GM23338 (cell line): Measurements from ENCODE around the gene SERGEF. TPM values are rescaled to one million over a fixed set of nuclear protein-coding genes. Genes with fewer than 3 reads are reported as not detected.

Experiments used
- ATAC-seq: fragments of 200-7000 bp; cut with Tn5 transposase; 3 replicates; pipeline ENCODE4 v1.9.1; 2020
- DNase-seq: peaks from one replicate; pipeline ENCODE4 v3.0.0-alpha.2; 2015; ENCODE audit warnings: low spot score
- H2AFZ ChIP-seq: fragments of 200-600 bp; sonication (generic); 2 replicates; pipeline ENCODE4 v1.8.0; 2016; ENCODE audit warnings: antibody characterized with exemption, mild to moderate bottlenecking, moderate library complexity
- H3F3A ChIP-seq: fragments of 200-600 bp; sonication (generic); replicated peaks from 2 replicates; pipeline ENCODE4 v1.8.0; 2017; ENCODE audit warnings: antibody characterized with exemption, mixed run types, low read depth
- H3K27ac ChIP-seq: fragments of 200-600 bp; sonication (generic); 2 replicates; pipeline ENCODE4 v1.6.1; 2016; ENCODE audit warnings: low read depth
- H3K27me3 ChIP-seq: fragments of 200-600 bp; sonication (generic); 2 replicates; pipeline ENCODE4 v1.8.0; 2016; ENCODE audit warnings: mild to moderate bottlenecking, mixed run types, moderate library complexity; ENCODE audit not compliant: insufficient read depth
- H3K36me3 ChIP-seq: fragments of 200-600 bp; sonication (generic); 2 replicates; pipeline ENCODE4 v1.8.0; 2016; ENCODE audit warnings: mild to moderate bottlenecking; ENCODE audit not compliant: insufficient read depth
- H3K4me1 ChIP-seq: fragments of 200-600 bp; sonication (generic); 2 replicates; pipeline ENCODE4 v1.8.0; 2016; ENCODE audit warnings: mild to moderate bottlenecking, moderate library complexity; ENCODE audit not compliant: insufficient read depth
- H3K4me2 ChIP-seq: fragments of 200-600 bp; sonication (generic); 2 replicates; pipeline ENCODE4 v1.7.1; 2017; ENCODE audit warnings: mixed run types
- H3K4me3 ChIP-seq: fragments of 200-600 bp; sonication (generic); 2 replicates; pipeline ENCODE4 v1.6.1; 2016; ENCODE audit warnings: mixed run types
- H3K79me2 ChIP-seq: fragments of 200-600 bp; sonication (generic); replicated peaks from 2 replicates; pipeline ENCODE4 v1.8.0; 2017; ENCODE audit warnings: mild to moderate bottlenecking; ENCODE audit not compliant: insufficient read depth
- H3K9me2 ChIP-seq: fragments of 200-600 bp; sonication (generic); 2 replicates; pipeline ENCODE4 v1.8.0; 2017; ENCODE audit not compliant: insufficient read depth
- H4K20me1 ChIP-seq: fragments of 200-600 bp; sonication (generic); replicated peaks from 2 replicates; pipeline ENCODE4 v1.8.0; 2017; ENCODE audit warnings: mild to moderate bottlenecking; ENCODE audit not compliant: insufficient read depth
- H3K27ac Mint-ChIP-seq: 2 replicates; pipeline ENCODE4 v1.8.0; 2020; ENCODE audit warnings: inconsistent platforms, mild to moderate bottlenecking, moderate library complexity, mixed read lengths
- H3K27me3 Mint-ChIP-seq: 3 replicates; pipeline ENCODE4 v1.8.0; 2022; ENCODE audit warnings: low read depth, mild to moderate bottlenecking, moderate library complexity, mixed read lengths, inconsistent platforms; ENCODE audit not compliant: insufficient read depth, poor library complexity
- H3K36me3 Mint-ChIP-seq: 3 replicates; pipeline ENCODE4 v1.8.0; 2021; ENCODE audit warnings: low read depth, mild to moderate bottlenecking, inconsistent platforms, moderate library complexity, mixed read lengths
- H3K4me1 Mint-ChIP-seq: 3 replicates; pipeline ENCODE4 v1.8.0; 2020; ENCODE audit warnings: mild to moderate bottlenecking, inconsistent platforms, mixed read lengths
- H3K4me3 Mint-ChIP-seq: 3 replicates; pipeline ENCODE4 v1.8.0; 2021; ENCODE audit warnings: moderate library complexity, mild to moderate bottlenecking, inconsistent platforms, mixed read lengths
- H3K9me3 Mint-ChIP-seq: 3 replicates; pipeline ENCODE4 v1.8.0; 2020; ENCODE audit warnings: moderate library complexity, mild to moderate bottlenecking, inconsistent platforms, mixed read lengths
- CREB1 ChIP-seq: fragments of 250-450 bp; sonication (Bioruptor Pico); IDR thresholded peaks from 2 replicates; pipeline ENCODE4 v1.5.0; 2020; ENCODE audit warnings: low read depth, mild to moderate bottlenecking, moderate library complexity
- EZH2 ChIP-seq: fragments of 200-600 bp; sonication (generic); IDR thresholded peaks from one replicate; pipeline ENCODE4 v1.8.0; 2017; ENCODE audit warnings: antibody characterized with exemption, mild to moderate bottlenecking, low read depth; ENCODE audit not compliant: unreplicated experiment
- EZH2phosphoT487 ChIP-seq: fragments of 200-600 bp; sonication (generic); IDR thresholded peaks from one replicate; pipeline ENCODE4 v1.8.1; 2018; ENCODE audit warnings: antibody characterized with exemption; ENCODE audit not compliant: unreplicated experiment
- JUNB ChIP-seq: IDR thresholded peaks from one replicate; pipeline ENCODE4 v1.6.1; 2016; ENCODE audit warnings: antibody characterized with exemption; ENCODE audit not compliant: unreplicated experiment
- NANOG ChIP-seq: IDR thresholded peaks from 2 replicates; pipeline ENCODE4 v1.6.1; 2016; ENCODE audit warnings: antibody characterized with exemption, borderline replicate concordance
- POLR2AphosphoS5 ChIP-seq: IDR thresholded peaks from 2 replicates; pipeline ENCODE4 v1.6.1; 2016; ENCODE audit warnings: antibody characterized with exemption, low read depth
- STAT1 ChIP-seq: IDR thresholded peaks from one replicate; pipeline ENCODE4 v1.6.1; 2016; ENCODE audit warnings: antibody characterized with exemption; ENCODE audit not compliant: unreplicated experiment
- ZNF114 ChIP-seq: fragments of 250-450 bp; sonication (Bioruptor Pico); IDR thresholded peaks from 2 replicates; pipeline ENCODE4 v1.5.0; 2020; ENCODE audit warnings: mild to moderate bottlenecking, moderate library complexity
- ZNF331 ChIP-seq: fragments of 250-450 bp; sonication (Bioruptor Pico); IDR thresholded peaks from 2 replicates; pipeline ENCODE4 v1.5.0; 2020; ENCODE audit warnings: low read depth, mild to moderate bottlenecking, moderate library complexity
- ZNF462 ChIP-seq: fragments of 250-450 bp; sonication (Bioruptor Pico); IDR thresholded peaks from 2 replicates; pipeline ENCODE4 v1.5.0; 2020; ENCODE audit warnings: mild to moderate bottlenecking, moderate library complexity
- polyA plus RNA-seq: library from polyadenylated mRNA; unstranded; fragments of >200 nt; fragmentation: Nextera tagmentation; extraction: Ambion mirVana; gene quantifications from 2 replicates; pipeline ENCODE4 v1.2.1, GENCODE V29; 2016
- total RNA-seq: library from RNA; depleted of rRNA; stranded (reverse); fragments of >200 nt; shearing (Covaris generic); gene quantifications from 2 replicates; pipeline ENCODE4 v1.2.3, GENCODE V29; 2014
- TF ChIP-seq, protein P1 (sequence below), 2 experiments: fragments of 200-600 bp in 1 of 2; sonication (generic) in 1 of 2; conservative IDR thresholded peaks; 2 replicates each; pipeline versions ENCODE4 v1.5.1 to v1.6.1; 2016 to 2017; ENCODE audit warnings: antibody characterized with exemption in 2 of 2, low read depth in 2 of 2, mild to moderate bottlenecking in 2 of 2, moderate library complexity in 1 of 2
- TF ChIP-seq, protein P2 (sequence below): IDR thresholded peaks from one replicate; pipeline ENCODE4 v1.6.1; 2018; ENCODE audit warnings: antibody characterized with exemption; ENCODE audit not compliant: unreplicated experiment
- TF ChIP-seq, protein P3 (sequence below): IDR thresholded peaks from 2 replicates; pipeline ENCODE4 v1.6.1; 2016; ENCODE audit warnings: antibody characterized with exemption

Gene SERGEF
- total and polyA plus RNA-seq, 2 experiments from 2014 or later: 24.2 to 27.9 TPM

DNA sequence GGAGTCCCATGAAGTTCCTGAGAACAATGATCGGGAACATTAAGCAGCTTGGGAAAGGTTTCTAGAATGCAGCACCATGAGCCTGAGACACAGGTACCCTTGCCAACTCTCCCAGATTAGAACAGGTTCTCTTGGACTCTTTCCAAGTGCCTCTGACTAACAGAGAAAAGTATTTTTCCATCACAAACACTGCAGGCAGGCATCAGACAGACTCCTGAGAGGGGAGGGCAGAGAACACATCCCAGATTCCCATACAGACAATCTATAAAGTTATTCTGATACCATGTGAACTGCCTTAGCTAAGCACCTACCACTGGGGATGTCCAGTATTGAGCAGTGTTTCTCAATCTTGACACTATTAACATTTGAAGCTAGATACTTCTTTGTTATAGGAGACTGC lies 27.3 kb downstream of the SERGEF start:
- no peak overlapping the region for H3K4me2 ChIP-seq
- H3K27ac Mint-ChIP-seq: no peak overlapping the region

More for the DNA sequence above, 27.3 kb downstream of the SERGEF start:
- Histone ChIP-seq H4K20me1 (0 out of 2 replicates have a peak, but pooled peaks cover 6% of the 10 kb centered on the region), H3K27ac (no peak overlapping the region), H2AFZ (no peak overlapping the region), H3K79me2 (no peaks in the 10 kb centered on the region), H3K36me3 (0 out of 2 replicates have a peak, but pooled peaks cover 8% of the 10 kb centered on the region), H3F3A (no peaks in the 10 kb centered on the region), H3K4me3 (no peak overlapping the region), H3K4me1 (no peaks in the 10 kb centered on the region), H3K27me3 (no peaks in the 10 kb centered on the region), H3K9me2 (no peaks in the 10 kb centered on the region)
- Mint-ChIP-seq H3K4me3 (no peak overlapping the region), H3K36me3 (peaks cover 11% of the 10 kb centered on the region; the same call in 2 of the 3 replicates), H3K27me3 (no peaks in the 10 kb centered on the region), H3K4me1 (no peaks in the 10 kb centered on the region), H3K9me3 (no peaks in the 10 kb centered on the region)
- no peak for ATAC-seq
- DNase-seq: no peak
- TF ChIP-seq EZH2 (no peak), POLR2AphosphoS5 (no peak), ZNF462 (no peak), ZNF331 (CRISPR knock-in tag) (no peak), EZH2phosphoT487 (no peak), NANOG (no peak), ZNF114 (CRISPR knock-in tag) (no peak), CREB1 (no peak), JUNB (no peak), STAT1 (no peak)
- TF ChIP-seq, protein P1, sequence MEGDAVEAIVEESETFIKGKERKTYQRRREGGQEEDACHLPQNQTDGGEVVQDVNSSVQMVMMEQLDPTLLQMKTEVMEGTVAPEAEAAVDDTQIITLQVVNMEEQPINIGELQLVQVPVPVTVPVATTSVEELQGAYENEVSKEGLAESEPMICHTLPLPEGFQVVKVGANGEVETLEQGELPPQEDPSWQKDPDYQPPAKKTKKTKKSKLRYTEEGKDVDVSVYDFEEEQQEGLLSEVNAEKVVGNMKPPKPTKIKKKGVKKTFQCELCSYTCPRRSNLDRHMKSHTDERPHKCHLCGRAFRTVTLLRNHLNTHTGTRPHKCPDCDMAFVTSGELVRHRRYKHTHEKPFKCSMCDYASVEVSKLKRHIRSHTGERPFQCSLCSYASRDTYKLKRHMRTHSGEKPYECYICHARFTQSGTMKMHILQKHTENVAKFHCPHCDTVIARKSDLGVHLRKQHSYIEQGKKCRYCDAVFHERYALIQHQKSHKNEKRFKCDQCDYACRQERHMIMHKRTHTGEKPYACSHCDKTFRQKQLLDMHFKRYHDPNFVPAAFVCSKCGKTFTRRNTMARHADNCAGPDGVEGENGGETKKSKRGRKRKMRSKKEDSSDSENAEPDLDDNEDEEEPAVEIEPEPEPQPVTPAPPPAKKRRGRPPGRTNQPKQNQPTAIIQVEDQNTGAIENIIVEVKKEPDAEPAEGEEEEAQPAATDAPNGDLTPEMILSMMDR (conservative IDR thresholded peaks at IDR 0.05; ENCODE audit: low read depth in 2 of 2): no peak
- TF ChIP-seq, protein P2, sequence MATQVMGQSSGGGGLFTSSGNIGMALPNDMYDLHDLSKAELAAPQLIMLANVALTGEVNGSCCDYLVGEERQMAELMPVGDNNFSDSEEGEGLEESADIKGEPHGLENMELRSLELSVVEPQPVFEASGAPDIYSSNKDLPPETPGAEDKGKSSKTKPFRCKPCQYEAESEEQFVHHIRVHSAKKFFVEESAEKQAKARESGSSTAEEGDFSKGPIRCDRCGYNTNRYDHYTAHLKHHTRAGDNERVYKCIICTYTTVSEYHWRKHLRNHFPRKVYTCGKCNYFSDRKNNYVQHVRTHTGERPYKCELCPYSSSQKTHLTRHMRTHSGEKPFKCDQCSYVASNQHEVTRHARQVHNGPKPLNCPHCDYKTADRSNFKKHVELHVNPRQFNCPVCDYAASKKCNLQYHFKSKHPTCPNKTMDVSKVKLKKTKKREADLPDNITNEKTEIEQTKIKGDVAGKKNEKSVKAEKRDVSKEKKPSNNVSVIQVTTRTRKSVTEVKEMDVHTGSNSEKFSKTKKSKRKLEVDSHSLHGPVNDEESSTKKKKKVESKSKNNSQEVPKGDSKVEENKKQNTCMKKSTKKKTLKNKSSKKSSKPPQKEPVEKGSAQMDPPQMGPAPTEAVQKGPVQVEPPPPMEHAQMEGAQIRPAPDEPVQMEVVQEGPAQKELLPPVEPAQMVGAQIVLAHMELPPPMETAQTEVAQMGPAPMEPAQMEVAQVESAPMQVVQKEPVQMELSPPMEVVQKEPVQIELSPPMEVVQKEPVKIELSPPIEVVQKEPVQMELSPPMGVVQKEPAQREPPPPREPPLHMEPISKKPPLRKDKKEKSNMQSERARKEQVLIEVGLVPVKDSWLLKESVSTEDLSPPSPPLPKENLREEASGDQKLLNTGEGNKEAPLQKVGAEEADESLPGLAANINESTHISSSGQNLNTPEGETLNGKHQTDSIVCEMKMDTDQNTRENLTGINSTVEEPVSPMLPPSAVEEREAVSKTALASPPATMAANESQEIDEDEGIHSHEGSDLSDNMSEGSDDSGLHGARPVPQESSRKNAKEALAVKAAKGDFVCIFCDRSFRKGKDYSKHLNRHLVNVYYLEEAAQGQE: no peak
- TF ChIP-seq, protein P3, sequence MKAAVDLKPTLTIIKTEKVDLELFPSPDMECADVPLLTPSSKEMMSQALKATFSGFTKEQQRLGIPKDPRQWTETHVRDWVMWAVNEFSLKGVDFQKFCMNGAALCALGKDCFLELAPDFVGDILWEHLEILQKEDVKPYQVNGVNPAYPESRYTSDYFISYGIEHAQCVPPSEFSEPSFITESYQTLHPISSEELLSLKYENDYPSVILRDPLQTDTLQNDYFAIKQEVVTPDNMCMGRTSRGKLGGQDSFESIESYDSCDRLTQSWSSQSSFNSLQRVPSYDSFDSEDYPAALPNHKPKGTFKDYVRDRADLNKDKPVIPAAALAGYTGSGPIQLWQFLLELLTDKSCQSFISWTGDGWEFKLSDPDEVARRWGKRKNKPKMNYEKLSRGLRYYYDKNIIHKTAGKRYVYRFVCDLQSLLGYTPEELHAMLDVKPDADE: no peak
